ENCODE data around the gene KLHL7.
"Not testable (repeated sequence)": the region's sequence is repeated elsewhere in the genome, so short reads cannot be mapped to it uniquely, and the experiment has no call there.

Gene KLHL7

GRCh38 chr7:23213755-23214154, 108.2 kb downstream of the KLHL7 start:
- H3K9me3 Mint-ChIP-seq, result no peaks in the 10 kb centered on the region
- H3K4me1 Mint-ChIP-seq, result no peaks in the 10 kb centered on the region
- ATAC-seq (no peak), DNase-seq (no peak)
- peaks cover 24% of the 10 kb centered on the region for H3K27me3 Mint-ChIP-seq
- no peak overlapping the region for H3K4me3 Mint-ChIP-seq
- no peak overlapping the region for H3K27ac Mint-ChIP-seq

DNA sequence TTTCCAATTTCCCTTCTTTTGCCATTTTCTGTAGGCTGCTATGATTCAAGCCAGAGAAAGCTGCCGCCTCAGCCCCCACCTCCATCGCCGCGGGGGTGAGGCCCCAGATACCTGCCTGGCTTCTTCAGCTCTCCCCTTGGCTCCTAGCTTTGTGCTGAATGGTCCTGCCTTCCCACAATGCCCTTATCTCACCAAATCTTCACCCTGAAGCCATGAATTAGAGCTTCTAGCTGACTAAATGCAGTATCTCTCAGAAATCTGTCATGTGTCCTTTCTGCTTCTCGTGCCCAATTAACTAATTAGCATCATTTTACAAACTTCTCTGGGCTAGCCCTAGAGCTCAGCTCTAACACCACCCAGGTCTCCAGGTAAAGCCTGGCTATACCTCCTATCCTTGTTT, 108.8 kb downstream of the KLHL7 start:
- Mint-ChIP-seq H3K27ac (no peak overlapping the region), H3K4me1 (no peaks in the 10 kb centered on the region), H3K4me3 (no peak overlapping the region), H3K9me3 (no peaks in the 10 kb centered on the region), H3K27me3 (peaks cover 24% of the 10 kb centered on the region)
- no peak for ATAC-seq
- DNase-seq, result no peak

DNA sequence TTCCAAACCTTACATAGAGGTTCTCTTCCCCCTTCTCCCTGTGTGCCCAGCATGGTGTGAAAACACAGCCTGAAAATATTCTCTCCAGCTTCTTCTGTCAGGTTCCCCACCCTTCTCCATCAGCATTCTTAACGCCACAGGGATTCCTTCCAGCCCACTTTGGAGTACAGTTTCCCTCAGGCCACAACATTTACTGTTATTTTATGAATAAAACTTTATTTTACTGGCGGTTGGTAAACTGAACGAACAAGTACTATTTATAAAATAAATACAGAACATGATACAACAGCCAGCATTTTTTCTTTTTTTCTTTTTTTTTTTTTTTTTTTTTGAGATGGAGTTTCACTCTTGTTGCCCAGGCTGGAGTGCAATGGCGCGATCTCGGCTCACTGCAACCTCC, 109.4 kb downstream of the KLHL7 start:
- Mint-ChIP-seq H3K4me3 (no peak overlapping the region), H3K27ac (no peak overlapping the region)
- no peak for ATAC-seq

DNA sequence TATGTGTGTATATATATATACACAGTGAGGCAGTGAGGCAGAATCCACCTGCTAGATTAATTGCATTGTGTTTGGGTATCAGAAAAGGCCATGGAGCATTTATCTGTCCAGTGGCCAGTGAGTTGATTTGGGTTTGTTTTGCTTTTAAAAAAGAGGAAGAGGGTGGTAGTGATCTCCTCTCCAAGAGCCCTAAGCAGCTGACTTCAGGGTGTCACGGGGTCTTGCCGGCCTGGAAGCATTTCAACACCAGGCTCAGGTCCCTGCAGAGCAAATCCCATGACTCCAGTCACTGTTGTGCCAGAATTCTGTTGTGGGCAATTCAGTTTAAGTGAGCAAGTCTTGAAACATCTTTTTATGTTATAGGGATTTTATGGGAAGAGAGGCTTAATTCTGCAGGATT, 110.4 kb downstream of the KLHL7 start:
- peak overlapping the region in 1 of 2 donors; percentile 65 for H3K27ac Mint-ChIP-seq
- no peaks in the 10 kb centered on the region for H3K9me3 Mint-ChIP-seq
- H3K27me3 Mint-ChIP-seq, result peaks cover 19% of the 10 kb centered on the region
- DNase-seq (no peak), ATAC-seq (no peak)
- no peak overlapping the region for H3K4me3 Mint-ChIP-seq
- H3K4me1 Mint-ChIP-seq, result no peaks in the 10 kb centered on the region

More for the DNA sequence above, 109.4 kb downstream of the KLHL7 start:
- Mint-ChIP-seq H3K4me1 (no peaks in the 10 kb centered on the region), H3K9me3 (no peaks in the 10 kb centered on the region), H3K27me3 (peaks cover 24% of the 10 kb centered on the region)
- DNase-seq, result no peak

GRCh38 chr7:23218196-23218595, 112.6 kb downstream of the KLHL7 start:
- Mint-ChIP-seq H3K4me1 (no peaks in the 10 kb centered on the region), H3K4me3 (no peak overlapping the region), H3K27ac (no peak overlapping the region), H3K27me3 (peaks cover 24% of the 10 kb centered on the region), H3K9me3 (no peaks in the 10 kb centered on the region)
- no peak for DNase-seq
- no peak for ATAC-seq

GRCh38 chr7:23220690-23221305, 115.2 kb downstream of the KLHL7 start:
- H3K4me3 Mint-ChIP-seq, result no peak overlapping the region
- peaks cover 23% of the 10 kb centered on the region for H3K27me3 Mint-ChIP-seq
- DNase-seq, result no peak
- H3K27ac Mint-ChIP-seq, result no peak overlapping the region
- H3K9me3 Mint-ChIP-seq, result no peaks in the 10 kb centered on the region
- H3K4me1 Mint-ChIP-seq, result no peaks in the 10 kb centered on the region
- no peak for ATAC-seq

- peaks cover 23% of the 10 kb centered on the region for H3K27me3 Mint-ChIP-seq
- DNase-seq, result no peak
Observed at GRCh38 chr7:23222439-23223030, 117.0 kb downstream of the KLHL7 start.

GRCh38 chr7:23224364-23224763, 118.8 kb downstream of the KLHL7 start:
- H3K9me3 Mint-ChIP-seq, H3K27ac Mint-ChIP-seq, DNase-seq, ATAC-seq, H3K4me1 Mint-ChIP-seq, H3K4me3 Mint-ChIP-seq: not testable (repeated sequence)
- H3K27me3 Mint-ChIP-seq, result peaks cover 23% of the 10 kb centered on the region

More at GRCh38 chr7:23222439-23223030, 117.0 kb downstream of the KLHL7 start:
- Mint-ChIP-seq H3K4me3 (no peak overlapping the region), H3K9me3 (no peaks in the 10 kb centered on the region), H3K4me1 (no peaks in the 10 kb centered on the region), H3K27ac (no peak overlapping the region)
- ATAC-seq, result no peak

- Mint-ChIP-seq H3K27ac (no peak overlapping the region), H3K9me3 (no peaks in the 10 kb centered on the region), H3K4me1 (no peaks in the 10 kb centered on the region), H3K4me3 (no peak overlapping the region), H3K27me3 (peaks cover 21% of the 10 kb centered on the region)
- DNase-seq, result no peak
- ATAC-seq, result no peak
Observed at GRCh38 chr7:23226844-23227450, 121.4 kb downstream of the KLHL7 start.

Data from stimulated activated naive CD8-positive, alpha-beta T cell treated with anti-CD3 and anti-CD28 coated beads, Interleukin-15, amount 100 ng/mL, for 72 hours (primary cell).